Sigmoid colon (tissue), 7 donors: ENCODE data around the gene CD101. TPM values are rescaled to one million over a fixed set of nuclear protein-coding genes. Genes with fewer than 3 reads are reported as not detected.

Source experiments
- DNase-seq: peaks from one replicate; pipeline ENCODE4 v3.0.0-alpha.2; 2019
- H3K27ac ChIP-seq, 4 donors: fragments of 200-600 bp; sonication (generic); one replicate each; pipeline ENCODE4 v1.5.1; 2016 to 2019; ENCODE audit warnings: mild to moderate bottlenecking in 1 of 4
- H3K27me3 ChIP-seq, 3 donors: fragments of 200-600 bp; sonication (generic); one replicate each; pipeline ENCODE4 v1.5.1; 2019; ENCODE audit warnings: mild to moderate bottlenecking in 1 of 3
- H3K36me3 ChIP-seq, 4 donors: fragments of 200-600 bp; sonication (generic); one replicate each; pipeline ENCODE4 v1.5.1; 2016 to 2019
- H3K4me1 ChIP-seq, 4 donors: fragments of 200-600 bp; sonication (generic); one replicate each; pipeline ENCODE4 v1.5.1; 2017 to 2019
- H3K4me3 ChIP-seq, 4 donors: fragments of 200-600 bp; sonication (generic); one replicate each; pipeline ENCODE4 v1.5.1; 2017 to 2019; ENCODE audit warnings: mild to moderate bottlenecking in 2 of 4, moderate library complexity in 1 of 4
- H3K9me3 ChIP-seq, 4 donors: fragments of 200-600 bp in 3 of 4; sonication (generic) in 3 of 4; one replicate each; pipeline versions ENCODE4 v1.5.1 to v1.6.1; 2013 to 2019
- EP300 ChIP-seq, 4 donors: sonication (generic); formaldehyde crosslinking; IDR thresholded peaks; one replicate each; pipeline ENCODE4 v1.6.1; 2017; ENCODE audit warnings: antibody characterized with exemption in 4 of 4
- POLR2A ChIP-seq, 2 donors: fragments of 450-650 bp; IDR thresholded peaks; one replicate each; pipeline ENCODE4 v1.6.1; 2016; ENCODE audit warnings: antibody characterized with exemption in 2 of 2, mild to moderate bottlenecking in 2 of 2, moderate library complexity in 2 of 2
- POLR2AphosphoS5 ChIP-seq, 4 donors: sonication (generic); formaldehyde crosslinking; IDR thresholded peaks; one replicate each; pipeline ENCODE4 v1.6.1; 2017; ENCODE audit warnings: antibody characterized with exemption in 4 of 4
- WGBS, 2 donors: extraction: QIAGEN DNeasy Blood & Tissue Kit; methylation state at CpG; one replicate each; pipeline ENCODE4 v1.1.7; 2013; 5-methylcytosine and 5-hydroxymethylcytosine counted together
- intact Hi-C: fragments of 100-400 bp; cut with DNase I; formaldehyde crosslinking; loops from one replicate; pipeline ENCODE4 v1.15.1; 2023
- polyA plus RNA-seq, 3 donors: library from polyadenylated mRNA; stranded (reverse); fragments of 200-250 nt; gene quantifications; one replicate each; pipeline ENCODE4 v1.2.3, GENCODE V29; 2013
- total RNA-seq, 4 donors: library from RNA; depleted of rRNA; stranded (reverse); fragments of >200 nt; gene quantifications; one replicate each; pipeline ENCODE4 v1.1.0, GENCODE V29; 2016
- TF ChIP-seq, protein P1 (sequence below), 4 experiments: fragments of 450-650 bp in 3 of 4; fragments of 200-600 bp in 1 of 4; IDR thresholded peaks; one replicate each; pipeline ENCODE4 v1.5.1; 2016 to 2019; ENCODE audit warnings: antibody characterized with exemption in 4 of 4, mild to moderate bottlenecking in 3 of 4, moderate library complexity in 2 of 4
- donor health status: healthy with polysubstance abuse.
- donor health status: Bipolar disorder and iron deficiency.
- donor health status: healthy.

CD101 gene
- total and polyA plus RNA-seq, 7 donors = 0.60 to 1.7 (median 1.1) TPM

DNA sequence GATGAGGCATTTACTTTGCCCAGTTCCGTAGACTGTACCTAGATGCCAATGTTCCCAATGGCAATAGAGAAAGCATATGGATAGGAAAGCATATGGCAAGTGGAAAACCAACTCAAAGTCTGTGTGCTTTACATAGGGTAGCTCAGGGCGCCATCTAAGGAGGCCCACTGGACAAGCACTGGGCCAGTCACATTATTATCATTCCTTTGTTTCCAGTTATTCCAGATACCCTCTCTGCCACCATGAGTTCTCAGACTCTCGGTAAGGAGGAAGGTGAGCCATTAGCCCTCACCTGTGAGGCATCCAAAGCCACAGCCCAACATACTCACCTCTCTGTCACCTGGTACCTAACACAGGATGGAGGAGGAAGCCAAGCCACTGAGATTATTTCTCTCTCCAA is 9.8 kb downstream of the CD101 start:
- Histone ChIP-seq H3K4me1 (no peaks in the 10 kb centered on the region), H3K9me3 (no peaks in the 10 kb centered on the region), H3K4me3 (no peak overlapping the region), H3K36me3 (no peaks in the 10 kb centered on the region), H3K27me3 (no peaks in the 10 kb centered on the region), H3K27ac (no peak overlapping the region)
- intact Hi-C loops = no loop called here
- TF ChIP-seq EP300 (IDR thresholded peaks at IDR 0.05) (no peak), POLR2AphosphoS5 (IDR thresholded peaks at IDR 0.05) (no peak), POLR2A (IDR thresholded peaks at IDR 0.05) (no peak)
- TF ChIP-seq, protein P1, sequence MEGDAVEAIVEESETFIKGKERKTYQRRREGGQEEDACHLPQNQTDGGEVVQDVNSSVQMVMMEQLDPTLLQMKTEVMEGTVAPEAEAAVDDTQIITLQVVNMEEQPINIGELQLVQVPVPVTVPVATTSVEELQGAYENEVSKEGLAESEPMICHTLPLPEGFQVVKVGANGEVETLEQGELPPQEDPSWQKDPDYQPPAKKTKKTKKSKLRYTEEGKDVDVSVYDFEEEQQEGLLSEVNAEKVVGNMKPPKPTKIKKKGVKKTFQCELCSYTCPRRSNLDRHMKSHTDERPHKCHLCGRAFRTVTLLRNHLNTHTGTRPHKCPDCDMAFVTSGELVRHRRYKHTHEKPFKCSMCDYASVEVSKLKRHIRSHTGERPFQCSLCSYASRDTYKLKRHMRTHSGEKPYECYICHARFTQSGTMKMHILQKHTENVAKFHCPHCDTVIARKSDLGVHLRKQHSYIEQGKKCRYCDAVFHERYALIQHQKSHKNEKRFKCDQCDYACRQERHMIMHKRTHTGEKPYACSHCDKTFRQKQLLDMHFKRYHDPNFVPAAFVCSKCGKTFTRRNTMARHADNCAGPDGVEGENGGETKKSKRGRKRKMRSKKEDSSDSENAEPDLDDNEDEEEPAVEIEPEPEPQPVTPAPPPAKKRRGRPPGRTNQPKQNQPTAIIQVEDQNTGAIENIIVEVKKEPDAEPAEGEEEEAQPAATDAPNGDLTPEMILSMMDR (IDR thresholded peaks at IDR 0.05) = no peak
- no peak for DNase-seq
- WGBS, 2 donors = 97% methylated on average over 3 of the region's 3 CpGs

DNA sequence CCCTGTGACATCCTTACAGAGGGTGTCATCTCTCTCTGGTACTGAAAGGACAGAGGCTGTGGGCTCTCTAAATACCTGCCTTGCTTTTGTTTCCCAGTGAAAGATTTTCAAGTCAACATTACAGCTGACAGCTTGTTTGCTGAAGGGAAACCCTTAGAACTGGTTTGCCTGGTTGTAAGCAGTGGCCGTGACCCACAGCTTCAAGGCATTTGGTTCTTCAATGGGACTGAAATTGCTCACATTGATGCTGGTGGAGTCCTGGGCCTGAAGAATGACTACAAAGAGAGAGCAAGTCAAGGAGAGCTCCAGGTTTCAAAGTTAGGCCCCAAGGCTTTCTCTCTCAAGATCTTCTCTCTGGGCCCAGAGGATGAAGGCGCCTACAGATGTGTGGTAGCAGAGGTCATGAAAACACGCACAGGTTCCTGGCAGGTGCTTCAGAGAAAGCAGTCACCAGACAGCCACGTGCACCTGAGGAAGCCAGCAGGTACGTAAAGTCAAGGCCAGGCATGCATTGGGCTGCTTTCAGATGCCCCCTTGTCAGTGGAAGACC is 11.8 kb downstream of the CD101 start:
- intact Hi-C loops = no loop called here
- 88 to 89% methylated on average over 5 of the region's 5 CpGs for WGBS, 2 donors
- Histone ChIP-seq H3K4me1 (no peaks in the 10 kb centered on the region), H3K36me3 (no peaks in the 10 kb centered on the region), H3K27ac (no peak overlapping the region), H3K27me3 (no peaks in the 10 kb centered on the region), H3K9me3 (no peaks in the 10 kb centered on the region), H3K4me3 (no peak overlapping the region)
- no peak for DNase-seq
- TF ChIP-seq, protein P1 (IDR thresholded peaks at IDR 0.05) = no peak
- no peak for TF ChIP-seq EP300 (IDR thresholded peaks at IDR 0.05)
- no peak for TF ChIP-seq POLR2AphosphoS5 (IDR thresholded peaks at IDR 0.05)
- no peak for TF ChIP-seq POLR2A (IDR thresholded peaks at IDR 0.05)

DNA sequence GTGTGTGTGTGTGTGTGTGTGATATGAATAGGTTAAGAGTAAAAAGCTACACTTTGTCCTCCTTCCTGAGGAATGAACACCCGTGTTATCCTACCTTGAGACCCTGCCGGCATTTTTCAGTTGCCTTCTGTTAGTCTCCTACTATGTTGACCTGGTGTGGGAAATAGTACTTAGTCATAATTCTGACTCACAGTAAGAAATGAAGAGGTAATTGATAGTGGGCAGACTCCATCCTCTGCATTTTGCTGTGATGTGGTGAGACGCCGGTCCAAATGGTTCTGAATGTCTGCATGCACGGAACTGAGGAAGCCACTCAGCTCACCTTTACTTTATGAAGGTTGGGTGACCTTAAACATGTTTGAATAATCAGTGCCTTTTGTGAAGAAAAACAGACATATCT is 12.6 kb downstream of the CD101 start:
- H3K27ac ChIP-seq = no peak overlapping the region
- intact Hi-C loops = no loop called here
- H3K27me3 ChIP-seq = no peaks in the 10 kb centered on the region
- no peaks in the 10 kb centered on the region for H3K36me3 ChIP-seq
- H3K9me3 ChIP-seq = no peaks in the 10 kb centered on the region
- H3K4me3 ChIP-seq = no peak overlapping the region
- TF ChIP-seq EP300 (IDR thresholded peaks at IDR 0.05) (no peak), POLR2A (IDR thresholded peaks at IDR 0.05) (no peak), POLR2AphosphoS5 (IDR thresholded peaks at IDR 0.05) (no peak)
- TF ChIP-seq, protein P1 (IDR thresholded peaks at IDR 0.05) = no peak
- 88 to 93% methylated on average over 5 of the region's 5 CpGs for WGBS, 2 donors
- no peak for DNase-seq
- no peaks in the 10 kb centered on the region for H3K4me1 ChIP-seq

DNA sequence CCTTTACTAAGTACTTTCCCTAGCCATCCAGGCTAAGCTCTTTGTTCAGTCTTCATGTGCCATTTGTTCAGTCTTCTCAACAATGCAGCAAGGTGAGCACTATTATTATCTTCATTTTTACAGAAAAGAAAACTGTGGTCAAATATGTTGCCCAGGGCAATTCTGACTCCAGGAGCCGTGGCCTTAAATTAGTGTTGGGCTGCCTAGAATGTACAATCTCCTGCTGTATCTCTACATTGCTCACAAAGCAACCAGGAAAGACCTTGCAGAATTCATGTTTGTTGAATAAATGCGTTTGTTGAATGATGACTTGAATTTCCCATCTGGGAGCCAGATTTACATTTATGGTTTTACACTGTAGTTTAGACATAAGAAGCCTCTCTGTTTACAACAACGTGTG is 14.2 kb downstream of the CD101 start:
- 85 to 89% methylated on average over 3 of the region's 3 CpGs for WGBS, 2 donors

More for the DNA sequence above, 14.2 kb downstream of the CD101 start:
- H3K4me1 ChIP-seq = no peaks in the 10 kb centered on the region
- H3K36me3 ChIP-seq = no peaks in the 10 kb centered on the region
- intact Hi-C loops = no loop called here
- no peak overlapping the region for H3K4me3 ChIP-seq
- H3K27me3 ChIP-seq = no peaks in the 10 kb centered on the region
- TF ChIP-seq POLR2A (IDR thresholded peaks at IDR 0.05) (no peak), EP300 (IDR thresholded peaks at IDR 0.05) (no peak), POLR2AphosphoS5 (IDR thresholded peaks at IDR 0.05) (no peak)
- TF ChIP-seq, protein P1 (IDR thresholded peaks at IDR 0.05) = no peak
- H3K9me3 ChIP-seq = no peaks in the 10 kb centered on the region
- DNase-seq = no peak
- H3K27ac ChIP-seq = no peak overlapping the region
